SU-DHL-6 (cell line): ENCODE results near the gene RNF150.

Experiments used
- CTCF ChIP-seq: fragments of 200-600 bp; sonication (generic); IDR thresholded peaks from one replicate; pipeline ENCODE4 v1.5.1; 2017; ENCODE audit warnings: antibody characterized with exemption, mild to moderate bottlenecking, low read length, moderate library complexity; ENCODE audit not compliant: insufficient read depth, poor library complexity, severe bottlenecking
- EZH2phosphoT487 ChIP-seq: fragments of 200-600 bp; sonication (generic), shearing (Covaris generic); conservative IDR thresholded peaks from 2 replicates; pipeline ENCODE4 v1.6.1; 2018; ENCODE audit warnings: mild to moderate bottlenecking, antibody characterized with exemption, low read length, moderate library complexity, mixed read lengths

DNA sequence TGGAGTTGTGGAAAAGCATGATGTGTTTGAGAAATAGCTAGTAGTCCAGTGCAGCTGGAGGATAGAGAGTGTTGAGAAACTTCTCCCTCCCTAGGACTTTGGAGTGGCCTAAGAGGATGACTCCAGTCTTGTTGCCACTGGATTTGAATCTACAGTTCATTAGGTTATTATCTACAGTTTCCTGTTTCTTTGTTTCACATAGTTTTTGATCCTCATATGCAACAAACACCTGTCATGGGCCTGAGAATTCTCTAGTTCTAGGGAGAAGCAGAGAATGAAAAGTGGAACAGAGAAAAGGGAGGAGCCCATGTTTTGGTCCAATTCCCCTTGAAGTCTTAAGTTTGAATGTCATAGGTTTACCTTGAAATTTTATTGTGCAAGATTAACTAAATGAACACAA lies 303.4 kb downstream of the RNF150 start:
- TF ChIP-seq CTCF: no peak
- no peak for TF ChIP-seq EZH2phosphoT487
